Activated CD4-positive, alpha-beta T cell treated with anti-CD3 and anti-CD28 coated beads, Interleukin-2, Interleukin-6, amounts not matched to agents 100 ng/mL and 50 ng/mL, durations not matched to agents 16 hours and 8 hours (primary cell): ENCODE results near the gene CCM2.

ENCODE experiments used
- DNase-seq: peaks from one replicate; pipeline ENCODE4 v3.0.0-alpha.2; 2020

CCM2 gene

GRCh38 chr7:45000093-45001032, at the start of gene CCM2:
TSS of gene CCM2 (plus strand) at chr7:45000201. CDS start at chr7:45000334, 133 bp downstream.
- no peak for DNase-seq

GRCh38 chr7:44953156-44953555, 46.8 kb upstream of the CCM2 start:
- DNase-seq = no peak

GRCh38 chr7:44955733-44956132, 44.3 kb upstream of the CCM2 start:
- DNase-seq = no peak

- no peak for DNase-seq
Measured at GRCh38 chr7:44956157-44956766, 43.7 kb upstream of the CCM2 start.

- DNase-seq = no peak
Measured at GRCh38 chr7:44958645-44959344, 41.2 kb upstream of the CCM2 start.

GRCh38 chr7:44959433-44959951, 40.5 kb upstream of the CCM2 start:
- DNase-seq = no peak

GRCh38 chr7:44960011-44960580, 39.9 kb upstream of the CCM2 start:
- DNase-seq = no peak

GRCh38 chr7:44961844-44962482, 38.0 kb upstream of the CCM2 start:
- no peak for DNase-seq

- no peak for DNase-seq
Measured at GRCh38 chr7:44962483-44963251, 37.3 kb upstream of the CCM2 start.

- no peak for DNase-seq
Measured at GRCh38 chr7:44963364-44964290, 36.4 kb upstream of the CCM2 start.

GRCh38 chr7:44964384-44964830, 35.6 kb upstream of the CCM2 start:
- no peak for DNase-seq

- DNase-seq = no peak
Measured at GRCh38 chr7:44964831-44965440, 35.1 kb upstream of the CCM2 start.

GRCh38 chr7:44965441-44965903, 34.5 kb upstream of the CCM2 start:
- DNase-seq = no peak

- no peak for DNase-seq
Measured at GRCh38 chr7:44965937-44966730, 33.9 kb upstream of the CCM2 start.

GRCh38 chr7:44966731-44967538, 33.1 kb upstream of the CCM2 start:
- no peak for DNase-seq

GRCh38 chr7:44967571-44968446, 32.2 kb upstream of the CCM2 start:
- DNase-seq = no peak
